Measurements from ENCODE around the gene SIX2. TPM values are rescaled to one million over a fixed set of nuclear protein-coding genes. Genes with fewer than 3 reads are reported as not detected.

The SIX2 gene
- total and polyA plus RNA-seq, 4 experiments from 2014 or later = not detected

DNA sequence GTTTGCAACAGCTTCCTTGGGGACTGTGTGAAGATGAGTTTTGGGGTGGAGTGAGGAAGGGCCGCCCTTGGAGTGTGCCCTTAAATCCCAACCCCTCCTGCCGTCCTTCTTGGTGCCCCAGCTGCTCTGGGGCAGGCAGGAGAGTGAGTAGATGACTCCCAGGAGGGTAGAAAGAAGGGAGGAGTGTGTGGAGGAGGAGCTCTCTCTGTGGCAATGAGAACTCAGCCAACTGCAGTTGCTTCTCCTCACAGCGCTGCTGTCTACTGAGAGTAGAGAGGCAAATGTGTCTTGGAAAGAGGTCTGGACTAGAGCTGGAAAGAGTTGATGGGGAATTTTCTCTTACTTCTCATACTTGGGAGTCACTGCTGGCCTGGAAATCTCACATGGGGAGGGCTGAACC, 21.8 kb upstream of the SIX2 start:
- ChIA-PET POLR2A (ENCODE audit: partially characterized antibody) (no interaction called here), CTCF (ENCODE audit: partially characterized antibody) (no interaction called here)
- H3K4me1 Mint-ChIP-seq = no peaks in the 10 kb centered on the region
- no peak overlapping the region for H3K4me3 Mint-ChIP-seq
- H3K27me3 ChIP-seq (ENCODE audit: insufficient read depth, low read length) = no peaks in the 10 kb centered on the region
- H3K36me3 ChIP-seq (ENCODE audit: insufficient read depth, low read length) = no peaks in the 10 kb centered on the region
- H3K27ac ChIP-seq (ENCODE audit: low read depth, low read length) = no peak overlapping the region
- no peak overlapping the region for H3K27ac Mint-ChIP-seq
- H3K36me3 Mint-ChIP-seq = no peaks in the 10 kb centered on the region
- H3K9me3 Mint-ChIP-seq = peaks cover 0 to 2% (median 0%) of the 10 kb centered on the region in 8 donors
- peaks cover 12 to 13% of the 10 kb centered on the region in 2 donors for H3K27me3 Mint-ChIP-seq
- no peaks in the 10 kb centered on the region for H3K9me3 ChIP-seq (ENCODE audit: control insufficient read depth in 1 of 2, low read length in 2 of 2)
- intact Hi-C loops (cut with micrococcal nuclease) = no loop called here
- H3K4me3 ChIP-seq (ENCODE audit: low read length in 2 of 2) = no peak overlapping the region
- H3K4me1 ChIP-seq (ENCODE audit: insufficient read depth, low read length) = no peaks in the 10 kb centered on the region
- DNase-seq = no peak

DNA sequence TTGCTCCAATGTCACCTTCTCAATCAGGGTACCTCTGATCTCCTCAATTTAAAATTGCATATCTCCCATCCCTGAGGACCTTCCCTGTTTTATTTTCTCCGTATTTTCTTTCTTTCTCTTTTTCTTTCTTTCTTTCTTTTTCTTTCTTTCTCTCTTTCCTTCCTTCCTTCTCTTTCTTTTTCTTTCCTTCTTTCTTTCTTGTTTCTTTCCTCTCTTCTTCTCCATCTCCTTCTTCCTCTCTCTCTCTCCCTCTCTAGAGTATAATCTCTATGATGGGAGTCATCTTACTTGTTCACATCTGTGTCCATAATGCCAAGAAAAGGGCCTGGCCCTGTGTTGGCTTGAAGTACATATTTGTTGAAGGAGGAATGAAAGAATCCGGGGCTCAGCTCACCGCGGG, 21.3 kb upstream of the SIX2 start:
- ChIA-PET CTCF (ENCODE audit: partially characterized antibody) (no interaction called here), POLR2A (ENCODE audit: partially characterized antibody) (no interaction called here)
- no peak overlapping the region for H3K4me3 ChIP-seq (ENCODE audit: low read length in 2 of 2)
- no peaks in the 10 kb centered on the region for H3K4me1 ChIP-seq (ENCODE audit: insufficient read depth, low read length)
- H3K27me3 Mint-ChIP-seq = peaks cover 13 to 15% of the 10 kb centered on the region in 2 donors
- DNase-seq = no peak
- H3K4me1 Mint-ChIP-seq = no peaks in the 10 kb centered on the region
- H3K36me3 Mint-ChIP-seq = no peaks in the 10 kb centered on the region
- H3K27ac Mint-ChIP-seq = no peak overlapping the region
- no peaks in the 10 kb centered on the region for H3K36me3 ChIP-seq (ENCODE audit: insufficient read depth, low read length)
- H3K4me3 Mint-ChIP-seq = no peak overlapping the region
- intact Hi-C loops (cut with micrococcal nuclease) = no loop called here
- no peak overlapping the region for H3K27ac ChIP-seq (ENCODE audit: low read depth, low read length)
- peaks cover 0 to 2% (median 0%) of the 10 kb centered on the region in 8 donors for H3K9me3 Mint-ChIP-seq
- H3K9me3 ChIP-seq (ENCODE audit: control insufficient read depth in 1 of 2, low read length in 2 of 2) = no peaks in the 10 kb centered on the region
- H3K27me3 ChIP-seq (ENCODE audit: insufficient read depth, low read length) = no peaks in the 10 kb centered on the region

DNA sequence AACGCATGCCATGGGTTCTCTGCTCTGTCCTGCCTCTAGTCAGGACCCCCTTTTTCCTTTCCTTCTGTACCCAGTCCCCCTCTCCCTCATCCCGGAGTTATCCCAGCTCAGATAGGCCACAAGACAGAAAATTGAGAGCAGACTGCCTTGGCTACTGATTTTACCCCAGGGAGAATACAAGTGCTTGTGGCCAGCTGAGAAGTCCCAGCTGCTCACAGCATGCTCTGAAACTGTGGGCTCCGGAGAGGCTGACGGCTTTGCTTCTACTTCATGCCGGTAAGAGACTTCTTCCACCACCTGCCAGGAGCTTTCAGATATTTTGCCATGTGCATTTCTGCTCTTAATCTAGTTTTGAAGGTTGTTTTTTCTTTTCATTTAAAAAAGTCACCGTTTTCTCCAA, 20.0 kb upstream of the SIX2 start:
- no peak overlapping the region for H3K27ac ChIP-seq (ENCODE audit: low read depth, low read length)
- no peaks in the 10 kb centered on the region for H3K36me3 ChIP-seq (ENCODE audit: insufficient read depth, low read length)
- no peaks in the 10 kb centered on the region for H3K36me3 Mint-ChIP-seq
- CTCF ChIA-PET (ENCODE audit: partially characterized antibody) = interaction anchor here (1.2 to 1.5 kb wide), 2 partner anchors 11 to 48 kb away, joined by 3 read pairs; no protein-coding TSS in a partner anchor
- no peaks in the 10 kb centered on the region for H3K4me1 ChIP-seq (ENCODE audit: insufficient read depth, low read length)
- POLR2A ChIA-PET (ENCODE audit: partially characterized antibody) = no interaction called here
- H3K4me1 Mint-ChIP-seq = no peaks in the 10 kb centered on the region
- no peak overlapping the region for H3K27ac Mint-ChIP-seq
- H3K9me3 Mint-ChIP-seq = peaks cover 0 to 2% (median 0%) of the 10 kb centered on the region in 8 donors
- no peak for DNase-seq
- peaks cover 14 to 18% of the 10 kb centered on the region in 2 donors for H3K27me3 Mint-ChIP-seq
- intact Hi-C loops (cut with micrococcal nuclease) = no loop called here
- H3K27me3 ChIP-seq (ENCODE audit: insufficient read depth, low read length) = no peaks in the 10 kb centered on the region
- H3K9me3 ChIP-seq (ENCODE audit: control insufficient read depth in 1 of 2, low read length in 2 of 2) = no peaks in the 10 kb centered on the region
- H3K4me3 Mint-ChIP-seq = no peak overlapping the region
- no peak overlapping the region for H3K4me3 ChIP-seq (ENCODE audit: low read length in 2 of 2)

DNA sequence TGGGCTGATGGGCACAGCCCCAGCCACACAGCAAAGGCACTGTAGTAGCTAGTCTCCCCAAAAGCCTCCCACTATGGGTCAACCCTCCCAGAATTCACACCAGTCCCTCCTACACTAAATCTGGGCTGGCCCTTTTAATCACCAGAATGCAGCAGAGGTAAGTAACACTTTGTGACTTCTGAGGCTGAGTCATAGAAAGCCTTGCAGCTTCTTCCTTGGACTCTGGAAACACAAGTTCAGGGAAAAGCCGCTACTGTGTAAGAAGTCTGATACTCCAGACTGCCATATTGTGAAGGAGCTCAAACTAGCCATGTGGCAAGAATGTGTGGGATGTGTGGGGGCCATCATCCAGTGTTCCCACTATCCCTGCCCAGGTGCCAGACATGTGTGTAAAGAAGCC, 19.0 kb upstream of the SIX2 start:
- Mint-ChIP-seq H3K27ac (no peak overlapping the region), H3K4me3 (no peak overlapping the region), H3K4me1 (no peaks in the 10 kb centered on the region), H3K36me3 (no peaks in the 10 kb centered on the region), H3K9me3 (peaks cover 0 to 2% (median 0%) of the 10 kb centered on the region in 8 donors), H3K27me3 (peaks cover 12 to 14% of the 10 kb centered on the region in 2 donors)
- no peak overlapping the region for H3K27ac ChIP-seq (ENCODE audit: low read depth, low read length)
- intact Hi-C loops (cut with micrococcal nuclease) = no loop called here
- no peaks in the 10 kb centered on the region for H3K9me3 ChIP-seq (ENCODE audit: control insufficient read depth in 1 of 2, low read length in 2 of 2)
- H3K4me1 ChIP-seq (ENCODE audit: insufficient read depth, low read length) = no peaks in the 10 kb centered on the region
- ChIA-PET CTCF (ENCODE audit: partially characterized antibody) (interaction anchor here (1.5 kb wide), 1 partner anchor 47 kb away, joined by 3 read pairs; no protein-coding TSS in a partner anchor), POLR2A (ENCODE audit: partially characterized antibody) (no interaction called here)
- no peaks in the 10 kb centered on the region for H3K36me3 ChIP-seq (ENCODE audit: insufficient read depth, low read length)
- no peaks in the 10 kb centered on the region for H3K27me3 ChIP-seq (ENCODE audit: insufficient read depth, low read length)
- no peak overlapping the region for H3K4me3 ChIP-seq (ENCODE audit: low read length in 2 of 2)
- no peak for DNase-seq

DNA sequence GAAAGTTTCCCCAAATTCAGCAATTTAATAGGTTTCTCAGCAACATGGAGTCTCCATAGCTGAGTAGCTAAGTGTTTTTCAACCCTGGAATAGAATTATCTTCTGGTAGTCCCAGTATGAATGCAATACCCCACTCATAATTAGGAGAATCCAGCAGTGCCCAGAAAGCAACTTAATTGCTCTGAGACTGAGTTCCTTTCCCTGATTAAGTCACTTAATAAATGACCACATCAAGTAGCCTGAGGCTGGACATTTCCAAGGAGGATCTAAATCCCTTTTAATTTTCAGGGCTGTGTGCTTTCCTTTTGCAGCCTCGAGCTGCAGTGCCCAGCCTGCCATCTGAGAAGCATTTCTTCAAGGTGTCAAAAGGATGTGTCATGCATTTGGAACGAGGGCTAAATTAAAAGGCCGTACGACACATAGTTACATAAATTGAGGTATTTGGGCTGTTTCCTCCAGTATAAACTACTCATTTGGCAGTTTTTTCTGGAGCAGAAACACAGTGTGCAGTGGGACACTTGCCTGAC, 17.7 kb upstream of the SIX2 start:
- Mint-ChIP-seq H3K4me3 (no peak overlapping the region), H3K4me1 (no peaks in the 10 kb centered on the region), H3K27ac (no peak overlapping the region), H3K36me3 (no peaks in the 10 kb centered on the region), H3K9me3 (peaks cover 0 to 2% (median 0%) of the 10 kb centered on the region in 8 donors), H3K27me3 (peaks cover 15 to 24% of the 10 kb centered on the region in 2 donors)
- CTCF ChIA-PET (ENCODE audit: partially characterized antibody) = no interaction called here
- Histone ChIP-seq H3K36me3 (ENCODE audit: insufficient read depth, low read length) (no peaks in the 10 kb centered on the region), H3K27me3 (ENCODE audit: insufficient read depth, low read length) (no peaks in the 10 kb centered on the region), H3K4me1 (ENCODE audit: insufficient read depth, low read length) (no peaks in the 10 kb centered on the region), H3K27ac (ENCODE audit: low read depth, low read length) (no peak overlapping the region), H3K9me3 (ENCODE audit: control insufficient read depth in 1 of 2, low read length in 2 of 2) (no peaks in the 10 kb centered on the region), H3K4me3 (ENCODE audit: low read length in 2 of 2) (no peak overlapping the region)
- DNase-seq = no peak
- POLR2A ChIA-PET (ENCODE audit: partially characterized antibody) = no interaction called here
- intact Hi-C loops (cut with micrococcal nuclease) = no loop called here

DNA sequence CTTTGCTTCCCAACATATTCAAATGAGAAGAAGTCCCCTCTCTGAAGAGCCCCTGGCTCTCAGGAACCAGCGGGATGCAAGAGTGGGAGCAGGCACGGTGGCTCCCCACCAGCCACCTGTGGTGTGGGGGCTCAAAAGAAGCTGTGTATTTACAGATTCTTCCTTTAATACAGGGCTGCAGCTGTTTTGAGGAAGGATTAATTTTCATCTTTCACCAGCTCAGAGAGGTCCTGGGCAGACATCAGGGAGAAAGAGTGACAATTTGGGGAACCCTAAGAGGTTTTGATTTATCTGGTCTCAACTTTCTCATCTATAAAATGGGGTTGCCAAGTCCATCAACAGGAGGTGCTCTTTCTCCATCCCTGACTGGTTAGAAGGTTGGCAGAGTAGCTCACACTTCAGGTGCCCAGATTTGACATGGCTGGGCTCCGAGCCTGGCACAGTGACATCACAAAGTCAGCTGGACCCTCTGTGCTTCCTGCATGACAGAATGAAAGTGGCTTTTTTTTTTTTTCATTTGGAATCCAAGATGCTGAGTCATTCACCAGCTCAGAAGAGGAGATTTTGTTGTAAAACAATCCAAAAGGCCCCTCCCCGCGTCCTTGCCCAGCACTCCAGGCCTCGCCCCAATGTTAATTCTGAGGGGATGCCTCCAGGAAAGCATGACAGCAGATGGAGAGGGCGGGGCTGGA, 15.5 kb upstream of the SIX2 start:
- Histone ChIP-seq H3K4me3 (ENCODE audit: low read length in 2 of 2) (no peak overlapping the region), H3K4me1 (ENCODE audit: insufficient read depth, low read length) (no peaks in the 10 kb centered on the region), H3K27me3 (ENCODE audit: insufficient read depth, low read length) (no peaks in the 10 kb centered on the region), H3K27ac (ENCODE audit: low read depth, low read length) (no peak overlapping the region), H3K36me3 (ENCODE audit: insufficient read depth, low read length) (no peaks in the 10 kb centered on the region), H3K9me3 (ENCODE audit: control insufficient read depth in 1 of 2, low read length in 2 of 2) (no peaks in the 10 kb centered on the region)
- Mint-ChIP-seq H3K4me1 (no peaks in the 10 kb centered on the region), H3K36me3 (no peaks in the 10 kb centered on the region), H3K4me3 (no peak overlapping the region), H3K9me3 (no peaks in the 10 kb centered on the region), H3K27ac (no peak overlapping the region), H3K27me3 (peaks cover 17 to 22% of the 10 kb centered on the region in 2 donors)
- intact Hi-C loops (cut with micrococcal nuclease) = no loop called here
- ChIA-PET CTCF (ENCODE audit: partially characterized antibody) (interaction anchor here (0.7 kb wide), 1 partner anchor 38 kb away, joined by 3 read pairs; no protein-coding TSS in a partner anchor), POLR2A (ENCODE audit: partially characterized antibody) (no interaction called here)
- DNase-seq = no peak

DNA sequence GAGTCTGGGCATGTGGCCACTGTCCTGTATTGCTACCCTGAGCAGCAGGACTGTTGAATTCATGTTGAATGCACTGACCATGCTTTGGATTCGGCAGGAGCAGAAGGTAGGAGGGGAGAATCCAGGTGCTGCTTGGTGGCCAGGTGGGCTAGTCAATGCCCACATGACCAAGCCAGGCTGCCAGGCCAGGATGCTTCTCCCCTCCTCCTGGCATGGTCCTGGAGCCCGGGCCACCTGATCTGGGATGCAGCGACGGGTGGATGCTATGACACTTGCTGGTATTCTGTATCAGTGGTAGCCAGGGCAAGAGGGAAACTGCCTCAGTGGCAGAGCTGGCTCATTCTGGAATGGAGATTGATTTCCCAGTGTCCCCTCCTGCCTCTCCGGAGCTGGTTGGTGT, 14.8 kb upstream of the SIX2 start:
- H3K27me3 ChIP-seq (ENCODE audit: insufficient read depth, low read length) = no peaks in the 10 kb centered on the region
- Mint-ChIP-seq H3K27ac (no peak overlapping the region), H3K4me3 (no peak overlapping the region), H3K36me3 (no peaks in the 10 kb centered on the region), H3K27me3 (peaks cover 12 to 24% of the 10 kb centered on the region in 2 donors), H3K4me1 (no peaks in the 10 kb centered on the region), H3K9me3 (no peaks in the 10 kb centered on the region)
- DNase-seq = no peak
- H3K36me3 ChIP-seq (ENCODE audit: insufficient read depth, low read length) = no peaks in the 10 kb centered on the region
- no peak overlapping the region for H3K4me3 ChIP-seq (ENCODE audit: low read length in 2 of 2)
- ChIA-PET CTCF (ENCODE audit: partially characterized antibody) (no interaction called here), POLR2A (ENCODE audit: partially characterized antibody) (no interaction called here)
- intact Hi-C loops (cut with micrococcal nuclease) = no loop called here
- H3K27ac ChIP-seq (ENCODE audit: low read depth, low read length) = no peak overlapping the region
- H3K4me1 ChIP-seq (ENCODE audit: insufficient read depth, low read length) = no peaks in the 10 kb centered on the region
- H3K9me3 ChIP-seq (ENCODE audit: control insufficient read depth in 1 of 2, low read length in 2 of 2) = no peaks in the 10 kb centered on the region
